SK-N-DZ (cell line): Measurements from ENCODE around the gene SLC6A3.
"Not testable (repeated sequence)": the region's sequence is repeated elsewhere in the genome, so short reads cannot be mapped to it uniquely, and the experiment has no call there.

Experiments used
- DNase-seq: peaks from one replicate; pipeline ENCODE4 v3.0.0-alpha.2; 2015; ENCODE audit warnings: low spot score

SLC6A3 gene

DNA sequence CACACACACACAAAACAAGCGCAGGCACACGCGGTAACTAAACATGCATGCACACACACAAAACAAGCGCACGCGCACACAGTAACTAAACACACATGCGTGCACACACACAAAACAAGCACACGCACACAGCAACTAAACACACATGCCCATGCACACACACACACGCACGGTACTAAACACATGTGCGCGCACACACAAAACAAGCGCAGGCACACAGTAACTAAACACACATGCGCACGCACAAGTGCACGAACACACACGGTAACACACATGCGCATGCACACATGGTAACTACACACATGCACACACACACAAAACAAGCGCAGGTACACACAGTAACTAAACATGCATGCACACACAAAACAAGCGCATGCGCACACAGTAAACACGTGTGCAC is 19.9 kb upstream of the SLC6A3 start:
- DNase-seq = no peak

DNA sequence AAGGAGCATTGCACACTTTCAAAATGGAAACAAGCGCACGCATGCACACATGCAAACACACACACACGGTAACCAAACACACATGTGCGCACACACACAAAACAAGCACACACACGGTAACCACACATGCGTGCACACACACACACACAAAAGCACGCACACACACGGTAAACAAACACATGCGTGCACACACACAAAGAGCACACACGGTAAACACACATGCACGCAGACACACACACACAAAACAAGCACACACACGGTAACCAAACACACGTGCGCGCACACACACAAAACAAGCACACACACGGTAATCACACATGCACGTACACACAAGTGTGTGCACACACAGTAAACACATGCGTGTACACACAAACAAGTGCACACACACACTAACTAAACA is 19.3 kb upstream of the SLC6A3 start:
- no peak for DNase-seq

DNA sequence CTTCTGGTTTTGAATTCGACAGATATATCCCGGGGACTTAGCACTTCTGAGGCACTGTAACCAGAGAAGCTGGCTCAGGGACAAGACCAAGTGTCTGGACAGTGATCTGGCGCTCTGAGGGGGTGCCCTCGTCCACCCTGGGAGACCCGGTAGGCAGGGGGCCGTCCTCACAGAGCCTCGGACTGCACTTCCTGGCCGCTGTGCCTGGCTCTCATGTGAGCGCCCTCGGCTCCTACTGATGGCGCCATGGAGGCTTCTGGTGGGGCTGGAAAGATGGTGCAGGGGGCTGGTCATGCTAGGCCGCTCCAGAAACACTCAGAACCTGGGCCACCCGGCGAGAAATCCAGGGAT is 18.8 kb upstream of the SLC6A3 start:
- DNase-seq = no peak

DNA sequence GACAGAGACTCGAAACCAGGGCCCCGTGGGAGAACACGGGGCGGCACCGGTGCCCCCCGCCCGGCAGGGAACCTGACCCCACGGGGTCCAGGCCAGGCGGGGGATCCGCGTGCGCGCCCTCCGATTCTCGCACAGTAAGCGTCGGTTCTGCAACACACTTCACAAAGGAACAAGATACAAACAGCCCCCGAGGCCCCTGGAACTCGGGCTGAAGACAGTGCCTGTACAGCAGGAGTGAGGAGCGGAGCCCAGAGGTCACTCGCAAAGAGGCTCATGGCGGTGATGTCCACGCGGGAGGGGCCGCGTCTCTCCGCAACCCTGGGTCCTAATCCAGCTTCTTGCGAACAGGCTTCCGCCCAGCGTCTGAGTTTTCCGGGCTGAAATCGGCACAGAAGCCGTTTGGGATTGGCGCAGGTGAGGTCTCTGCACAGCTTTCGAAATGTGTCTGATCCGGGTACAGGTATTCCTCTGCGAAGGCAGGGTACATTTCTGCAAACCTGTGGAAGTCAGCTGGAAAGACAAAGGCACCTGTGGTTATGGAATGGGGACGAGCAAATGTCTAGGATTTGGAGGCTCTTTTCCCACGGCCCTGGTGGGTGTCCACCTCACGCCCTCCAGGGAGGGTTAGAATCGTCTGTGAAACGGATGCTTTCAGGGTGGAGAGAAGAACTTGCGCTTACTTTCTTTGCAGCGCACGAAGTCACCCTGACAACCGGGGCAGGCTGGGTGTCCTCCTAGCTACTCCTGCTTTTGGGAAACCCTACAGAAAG is 18.3 kb upstream of the SLC6A3 start:
- DNase-seq = no peak

DNA sequence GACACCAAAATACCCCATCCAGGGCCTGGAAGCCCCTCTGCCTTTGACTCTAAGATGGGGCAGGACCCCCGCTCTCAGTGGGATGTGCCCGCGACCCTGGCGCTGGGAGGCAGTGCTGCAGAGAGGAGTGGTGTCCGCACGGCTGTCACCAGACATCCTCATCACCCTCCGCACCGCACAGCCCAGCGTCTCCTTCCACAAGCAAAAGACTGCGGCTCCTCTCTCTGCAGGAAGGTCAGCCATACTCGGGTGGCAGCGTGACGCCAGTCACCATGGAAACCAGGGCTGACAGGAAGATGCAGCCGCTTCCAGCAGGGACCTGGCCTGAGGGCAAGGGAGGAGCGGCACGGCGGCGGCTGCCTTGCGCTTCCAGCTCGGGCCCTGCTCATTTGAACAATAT is 17.1 kb upstream of the SLC6A3 start:
- DNase-seq = no peak

DNA sequence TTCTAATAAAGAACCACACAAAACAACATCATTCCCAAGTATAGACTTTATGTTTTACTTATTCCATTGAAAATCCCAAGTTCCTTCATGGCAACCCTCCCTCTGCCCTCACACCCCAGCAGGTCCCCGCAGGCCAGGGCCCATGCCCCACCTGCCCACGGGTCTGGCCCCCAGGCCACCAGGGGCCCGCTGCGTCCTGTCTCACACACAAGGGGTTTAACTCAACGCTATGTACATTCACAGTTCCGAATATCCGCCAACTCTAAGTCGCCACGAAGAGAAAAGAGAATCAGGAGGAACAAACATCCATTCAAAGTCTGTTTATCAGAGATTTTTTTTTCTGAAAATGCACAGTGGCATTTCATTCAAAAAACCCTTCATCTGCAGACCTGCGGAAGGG is 16.2 kb upstream of the SLC6A3 start:
- no peak for DNase-seq

DNA sequence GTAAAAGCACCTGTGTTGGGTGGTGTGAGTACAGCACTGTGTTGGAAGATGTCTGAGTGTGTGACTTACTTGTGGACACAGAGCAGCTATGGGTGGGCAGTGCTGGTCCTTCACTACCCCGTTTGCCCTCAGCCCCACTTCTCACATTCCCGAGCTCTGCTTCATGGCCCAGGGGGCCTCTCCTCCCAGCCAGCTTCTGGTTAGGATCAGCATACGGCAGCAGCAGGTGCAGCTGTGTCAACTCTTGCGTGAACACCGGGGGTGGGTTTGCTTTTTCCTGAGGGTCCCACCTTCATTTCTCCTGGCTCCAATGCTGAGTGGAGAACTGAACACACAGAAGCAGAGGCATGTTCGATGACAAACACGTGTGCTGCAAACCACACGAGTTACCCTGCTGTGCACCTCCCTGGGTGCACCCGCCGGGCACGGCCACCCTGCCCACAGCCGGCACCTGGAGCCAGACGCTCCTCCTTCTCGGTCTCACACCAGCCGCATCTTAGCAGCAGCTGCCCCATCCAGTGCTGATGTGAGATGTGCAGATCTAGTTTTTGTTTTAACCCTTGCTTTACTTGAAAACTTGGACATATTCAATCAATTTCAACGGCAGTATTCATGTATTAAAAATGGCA is 14.9 kb upstream of the SLC6A3 start:
- no peak for DNase-seq

DNA sequence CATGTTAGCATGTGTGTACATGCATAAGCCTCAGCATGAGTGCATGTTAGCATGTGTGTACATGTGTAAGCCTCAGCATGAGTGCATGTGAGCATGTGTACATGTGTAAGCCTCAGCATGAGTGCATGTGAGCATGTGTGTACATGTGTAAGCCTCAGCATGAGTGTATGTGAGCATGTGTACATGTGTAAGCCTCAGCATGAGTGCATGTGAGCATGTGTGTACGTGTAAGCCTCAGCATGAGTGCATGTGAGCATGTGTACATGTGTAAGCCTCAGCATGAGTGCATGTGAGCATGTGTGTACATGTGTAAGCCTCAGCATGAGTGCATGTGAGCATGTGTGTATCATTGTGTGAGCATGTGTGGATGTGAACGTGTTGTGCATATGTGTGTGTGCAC is 14.2 kb upstream of the SLC6A3 start:
- DNase-seq = not testable (repeated sequence)

DNA sequence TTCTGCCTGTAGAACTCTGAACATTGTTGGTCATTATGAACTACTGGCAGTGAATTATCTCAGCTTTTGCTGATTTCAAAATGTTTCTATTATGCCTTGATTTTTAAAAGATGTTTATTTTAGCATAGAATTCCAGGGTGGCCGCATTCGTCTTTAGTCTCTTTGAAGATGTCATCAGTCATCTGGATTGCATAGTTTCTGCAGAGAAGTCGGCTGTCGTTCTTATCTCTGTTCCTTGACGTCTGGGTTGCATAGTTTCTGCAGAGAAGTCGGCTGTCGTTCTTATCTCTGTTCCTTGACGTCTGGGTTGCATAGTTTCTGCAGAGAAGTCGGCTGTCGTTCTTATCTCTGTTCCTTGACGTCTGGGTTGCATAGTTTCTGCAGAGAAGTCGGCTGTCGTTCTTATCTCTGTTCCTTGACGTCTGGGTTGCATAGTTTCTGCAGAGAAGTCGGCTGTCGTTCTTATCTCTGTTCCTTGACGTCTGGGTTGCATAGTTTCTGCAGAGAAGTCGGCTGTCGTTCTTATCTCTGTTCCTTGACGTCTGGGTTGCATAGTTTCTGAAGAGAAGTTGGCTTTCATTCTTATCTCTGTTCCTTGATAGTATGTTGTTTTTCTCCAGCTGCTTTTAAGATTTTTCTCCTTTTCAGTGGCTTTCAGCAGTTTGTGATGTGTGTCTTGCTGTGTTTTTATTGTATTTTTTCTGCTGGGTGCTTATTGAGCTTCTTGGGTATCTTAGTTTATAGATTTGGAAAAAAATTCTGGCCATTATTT is 11.1 kb upstream of the SLC6A3 start:
- DNase-seq = not testable (repeated sequence)

DNA sequence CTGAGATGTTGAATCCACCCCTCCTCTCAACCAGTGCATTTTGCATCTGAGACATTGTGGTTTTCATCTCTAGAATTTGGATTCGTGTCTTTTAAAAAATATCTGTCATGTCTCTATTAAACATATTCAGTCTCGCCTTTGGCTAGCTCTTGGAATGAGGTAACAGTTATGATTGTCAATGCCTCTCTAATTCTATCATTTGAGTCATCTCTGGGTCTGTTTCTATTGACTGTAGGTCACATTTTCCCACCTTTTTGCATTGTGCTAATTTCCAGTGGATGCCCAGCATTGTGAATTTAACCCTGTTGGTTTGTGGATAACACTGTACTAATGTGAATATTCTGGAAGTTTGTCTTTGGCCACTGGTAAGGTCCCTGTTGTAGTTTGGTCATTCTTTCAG is 8.4 kb upstream of the SLC6A3 start:
- DNase-seq = no peak

DNA sequence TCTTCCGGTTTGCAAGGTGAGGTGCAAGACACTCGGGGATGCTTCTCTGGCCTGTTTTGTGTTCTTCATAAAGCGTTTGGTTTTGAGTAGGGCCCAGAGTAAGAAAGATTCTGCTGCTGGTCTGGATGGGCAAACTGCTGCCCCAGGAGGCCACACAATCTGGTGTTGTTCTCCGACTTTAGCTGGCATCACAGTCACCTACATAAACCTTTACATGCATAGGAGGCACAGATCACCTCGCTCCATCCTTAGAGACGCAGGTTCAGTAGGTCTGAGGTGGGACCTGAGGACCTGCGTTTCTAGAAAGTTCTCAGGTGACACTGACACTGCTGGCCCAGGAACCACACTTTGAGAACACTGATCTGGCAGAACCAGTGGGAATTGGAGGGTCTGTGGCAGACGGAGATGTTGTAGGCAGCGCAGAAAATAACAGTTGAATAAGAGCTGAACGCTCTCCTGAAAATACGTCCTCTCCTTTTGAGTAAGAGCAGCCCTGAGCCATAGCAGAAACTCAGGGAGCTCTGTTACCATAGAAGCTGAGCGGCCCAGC is 3.9 kb upstream of the SLC6A3 start:
- no peak for DNase-seq

DNA sequence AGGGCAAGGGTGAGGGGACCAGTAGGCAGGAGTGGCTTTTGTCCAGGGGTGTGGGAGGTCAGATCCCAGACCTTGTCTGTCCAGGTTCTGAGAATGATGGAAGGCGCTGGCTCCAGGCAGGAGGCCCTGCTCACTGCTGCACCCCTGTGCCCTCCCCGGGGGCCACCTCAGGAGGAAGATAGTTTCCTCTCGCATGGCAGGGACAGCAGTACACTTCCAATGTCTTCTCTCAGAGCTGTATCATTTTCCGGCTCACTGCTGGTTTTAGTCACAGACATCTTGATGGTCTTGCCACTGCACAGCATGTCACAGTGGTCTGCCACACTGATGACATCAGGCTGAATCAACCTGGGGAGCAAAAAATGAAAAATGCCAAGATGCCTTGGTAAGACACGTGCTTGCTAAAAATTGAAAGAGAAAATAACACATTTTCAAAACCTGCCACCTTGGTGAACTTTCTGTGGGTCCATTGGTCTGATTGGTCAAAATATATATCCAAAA is 3.3 kb upstream of the SLC6A3 start:
- DNase-seq = no peak

DNA sequence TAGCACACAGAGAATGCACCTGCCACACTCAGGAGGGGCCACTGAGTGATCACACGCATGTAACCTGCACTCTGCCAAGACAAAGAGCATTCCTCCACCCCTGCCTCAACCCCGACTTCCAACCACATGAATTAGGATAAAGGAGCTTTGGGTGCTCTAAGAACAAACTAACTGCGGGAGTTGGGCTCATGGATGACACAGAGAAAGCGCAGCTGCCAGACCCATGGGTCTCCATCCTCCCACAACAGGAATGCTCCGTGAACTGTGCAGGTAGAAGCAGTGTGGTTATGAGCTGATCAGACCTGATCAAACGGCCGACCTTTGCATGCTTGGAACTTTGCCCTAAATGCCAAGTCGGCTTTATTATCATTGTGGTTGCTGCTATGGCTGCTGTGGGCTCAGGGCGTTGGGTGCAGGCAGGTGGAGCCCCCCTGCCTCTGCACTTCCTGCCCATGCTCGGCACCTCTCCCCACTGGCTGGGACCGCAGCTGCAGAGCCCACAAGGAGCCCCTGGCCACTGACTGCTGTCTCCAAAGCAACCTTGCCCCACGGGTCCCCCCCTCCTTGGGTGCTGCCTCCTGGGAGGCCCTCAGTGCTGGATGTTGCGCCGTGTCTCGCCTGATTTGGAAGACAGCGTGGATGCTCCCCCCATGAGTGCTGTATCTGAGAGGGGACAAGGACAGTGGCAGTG is 2.6 kb upstream of the SLC6A3 start:
- no peak for DNase-seq

DNA sequence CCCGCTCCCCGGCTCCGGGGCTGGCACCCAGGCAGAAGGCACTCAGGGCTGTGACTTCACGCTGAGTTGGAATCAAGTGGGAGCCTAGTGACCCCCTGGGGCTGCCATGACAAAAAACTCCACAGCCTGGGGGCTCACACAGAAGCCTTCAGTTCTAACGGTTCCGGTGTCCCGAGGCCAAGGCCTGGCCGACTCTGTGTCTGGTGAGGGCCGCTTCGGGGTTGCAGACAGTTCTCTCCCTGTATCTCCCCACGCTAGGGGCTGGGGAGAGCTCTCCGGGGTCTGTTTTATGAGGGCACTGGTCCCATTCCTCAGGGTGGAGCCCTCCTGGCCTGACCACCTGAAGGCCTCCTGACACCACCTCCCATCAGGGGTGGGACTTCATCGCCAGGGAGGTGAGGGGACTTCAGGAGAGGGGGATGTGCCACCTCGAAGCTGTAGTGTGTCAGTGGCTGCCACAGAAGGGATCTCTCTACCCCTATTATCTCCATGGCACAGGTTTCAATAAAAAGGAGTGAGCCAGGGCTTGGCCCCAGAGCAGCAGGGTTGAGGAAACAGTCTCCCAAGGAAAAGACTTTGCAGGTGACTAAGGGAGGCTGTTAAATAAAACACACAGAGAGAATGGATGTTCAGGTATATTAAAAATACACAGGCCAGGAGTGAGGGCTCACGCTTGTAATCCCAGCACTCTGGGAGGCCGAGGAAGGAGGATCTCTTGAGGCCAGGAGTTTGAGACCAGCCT is 1.5 kb upstream of the SLC6A3 start:
- no peak for DNase-seq

DNA sequence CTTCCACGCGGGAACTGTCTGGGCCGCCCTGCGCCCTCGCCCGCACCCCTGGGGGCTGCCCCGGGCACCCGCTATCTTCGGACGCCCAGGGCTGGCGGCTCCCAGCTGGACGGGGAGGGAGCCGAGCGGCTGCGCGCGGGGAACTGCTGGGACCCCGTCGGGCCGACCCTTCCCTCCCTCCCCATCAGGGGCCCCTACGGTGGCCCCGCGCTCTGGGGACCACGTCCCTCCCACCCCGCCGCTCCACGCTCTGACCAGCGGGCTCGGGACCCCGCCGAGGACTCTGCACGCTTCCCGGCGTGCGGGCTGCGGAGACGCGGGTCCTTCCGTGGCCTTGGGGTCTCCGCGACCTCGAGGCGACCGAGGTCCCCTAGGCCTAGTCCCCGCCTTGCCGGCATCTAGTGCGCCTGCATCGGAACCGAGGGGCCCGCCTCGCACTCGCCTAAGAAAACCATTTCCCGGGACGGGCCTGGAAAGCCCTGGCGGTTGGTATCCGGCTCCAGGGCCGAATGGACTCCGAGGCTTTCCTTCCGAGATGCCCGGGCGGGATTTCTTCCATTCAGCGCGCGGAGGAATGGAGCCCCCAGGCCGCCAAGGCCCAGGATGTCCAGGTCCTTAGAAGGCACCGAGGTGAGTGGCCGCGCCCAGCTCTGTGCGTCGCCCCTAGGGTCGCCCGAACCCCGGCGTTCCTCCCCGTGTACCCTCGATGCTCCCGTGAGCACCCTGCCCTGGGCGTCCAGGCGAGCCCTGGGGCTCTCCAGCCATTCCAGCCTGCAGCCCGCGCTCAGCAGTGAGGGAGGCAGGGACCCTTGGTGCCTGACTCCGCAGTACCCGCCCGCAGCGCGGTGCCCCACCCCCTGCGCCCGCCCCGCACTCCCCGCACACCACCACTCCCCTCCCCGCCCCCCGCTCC is 705 bp upstream of the SLC6A3 start:
- DNase-seq = no peak

DNA sequence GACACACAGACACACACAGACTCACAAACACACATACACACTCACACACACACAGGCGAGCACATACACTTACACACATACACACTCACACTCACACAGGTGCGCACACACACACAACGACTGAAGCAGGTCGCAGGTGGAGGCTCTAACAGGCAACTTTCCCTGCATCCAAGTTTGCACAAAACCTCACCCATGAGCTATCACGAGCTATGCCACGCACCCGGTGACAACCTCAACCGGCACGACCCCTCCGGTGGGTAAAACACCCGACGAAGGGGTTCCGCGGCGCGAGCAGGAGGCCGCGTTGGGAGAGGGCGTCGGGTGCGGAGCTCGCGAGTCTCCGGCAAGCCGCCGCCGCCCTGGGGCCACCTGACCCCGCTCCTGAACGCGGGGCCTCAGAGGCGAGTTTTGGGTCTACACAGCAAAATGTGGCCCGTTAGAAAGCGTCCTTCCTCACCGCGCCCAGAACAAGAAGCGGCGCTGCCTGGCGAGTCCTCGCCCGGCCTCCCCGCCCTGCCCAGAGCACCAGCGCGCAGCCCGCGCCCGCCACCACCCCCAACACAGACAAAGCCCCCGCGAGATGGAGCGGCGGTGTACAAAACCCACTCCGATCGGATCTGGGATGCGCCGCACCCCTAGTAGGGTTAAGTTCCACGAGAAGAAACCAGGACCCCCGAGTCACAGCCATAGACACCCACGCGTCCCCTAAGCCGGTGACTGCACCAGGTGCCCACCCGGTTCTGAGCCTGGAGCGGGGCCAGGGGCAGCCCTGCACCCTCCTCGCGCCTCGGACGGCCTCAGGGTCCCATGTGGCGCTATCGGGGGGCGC is 665 bp downstream of the SLC6A3 start:
- DNase-seq = no peak

DNA sequence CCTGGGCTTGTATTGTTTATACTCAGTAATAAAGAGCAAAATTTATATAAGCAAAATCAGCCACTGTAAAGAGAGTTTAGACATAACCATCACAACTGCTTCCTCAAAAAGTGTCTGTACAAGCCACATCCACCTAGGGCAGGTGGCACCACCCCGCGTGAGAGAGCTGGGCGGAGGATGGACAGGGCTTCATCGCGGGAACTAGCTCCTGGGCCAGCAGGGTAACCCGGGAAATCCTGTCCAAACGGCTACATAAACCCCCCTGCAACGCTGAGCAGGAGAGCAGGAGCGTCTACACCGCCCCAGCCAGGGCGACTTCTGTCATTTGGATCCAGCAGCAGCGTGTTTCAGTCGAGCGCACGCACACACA is 1.3 kb downstream of the SLC6A3 start:
- DNase-seq = no peak

DNA sequence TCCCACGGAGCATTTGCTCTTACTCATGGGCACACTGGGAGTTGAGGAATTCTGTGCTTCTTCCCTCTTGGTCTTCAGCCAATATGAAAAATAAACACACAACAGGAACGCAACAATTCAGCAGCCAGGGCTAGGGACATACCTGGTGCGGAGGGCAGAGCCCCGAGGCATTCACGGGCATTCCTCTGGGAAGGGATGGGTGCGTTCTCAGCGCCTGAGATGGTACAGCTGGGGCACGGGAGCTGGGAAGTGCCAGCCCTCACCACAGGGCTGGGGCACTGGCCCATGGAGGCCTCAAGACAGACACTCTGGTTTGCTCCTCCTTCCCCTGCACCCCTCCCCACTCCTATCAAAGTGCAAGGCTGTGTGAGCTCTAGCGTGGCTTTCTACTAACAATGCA is 2.1 kb downstream of the SLC6A3 start:
- DNase-seq = no peak
